CD4-positive, alpha-beta T cell treated with Interleukin-21 for 1 hour (primary cell): Measurements from ENCODE around the gene BHMT.
"Not testable (repeated sequence)": the region's sequence is repeated elsewhere in the genome, so short reads cannot be mapped to it uniquely, and the experiment has no call there.

Experiments used
- DNase-seq: peaks from one replicate; pipeline ENCODE4 v3.0.0-alpha.2; 2020

Gene BHMT

DNA sequence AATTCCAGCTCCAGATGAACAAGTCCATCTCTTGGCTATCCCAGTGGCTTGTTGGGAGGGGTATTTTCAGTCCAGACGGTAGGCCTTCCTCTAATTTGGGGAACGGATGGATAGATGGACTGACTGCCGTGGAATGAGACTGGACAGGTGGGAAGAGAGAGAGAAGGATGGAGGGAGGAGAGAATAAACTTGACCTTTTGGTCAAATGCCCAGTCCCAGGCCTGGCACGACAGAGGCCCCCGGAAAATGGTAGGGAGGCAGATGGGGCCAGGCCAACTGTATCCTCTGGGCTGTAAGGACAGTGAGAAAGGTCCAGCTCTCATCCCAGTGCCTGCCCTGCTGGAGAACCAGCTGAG lies 1.1 kb downstream of the BHMT start:
- DNase-seq = no peak

DNA sequence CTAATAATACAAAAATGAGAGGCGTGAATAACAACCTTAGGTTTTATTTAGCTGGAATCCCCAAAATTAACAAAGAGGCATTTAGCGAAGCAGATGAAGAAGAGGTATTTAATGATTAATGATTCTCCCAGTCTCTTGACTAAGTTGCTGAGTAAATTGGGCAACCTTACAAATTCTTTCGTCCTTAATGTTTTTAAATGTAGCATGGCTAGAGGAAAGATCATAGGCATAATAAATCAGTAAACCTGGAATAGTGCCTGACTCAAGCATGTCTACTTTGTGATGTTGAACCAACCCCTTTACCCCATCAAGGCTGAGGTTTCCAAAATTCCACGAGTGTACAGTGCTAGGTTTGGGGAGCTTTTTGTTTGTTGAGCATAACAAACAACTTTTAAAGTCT lies 7.9 kb downstream of the BHMT start:
- no peak for DNase-seq

DNA sequence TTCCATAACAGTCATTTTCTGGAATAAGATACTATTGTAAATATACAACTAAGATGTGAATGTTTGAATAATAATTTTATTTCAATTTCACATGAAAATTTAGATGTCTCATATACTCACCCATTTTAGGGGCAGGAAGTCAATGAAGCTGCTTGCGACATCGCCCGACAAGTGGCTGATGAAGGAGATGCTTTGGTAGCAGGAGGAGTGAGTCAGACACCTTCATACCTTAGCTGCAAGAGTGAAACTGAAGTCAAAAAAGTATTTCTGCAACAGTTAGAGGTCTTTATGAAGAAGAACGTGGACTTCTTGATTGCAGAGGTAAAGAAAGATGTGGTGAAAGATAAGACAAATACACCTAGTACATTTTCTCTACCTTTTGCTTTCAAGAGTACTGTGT lies 8.6 kb downstream of the BHMT start:
- DNase-seq = no peak

DNA sequence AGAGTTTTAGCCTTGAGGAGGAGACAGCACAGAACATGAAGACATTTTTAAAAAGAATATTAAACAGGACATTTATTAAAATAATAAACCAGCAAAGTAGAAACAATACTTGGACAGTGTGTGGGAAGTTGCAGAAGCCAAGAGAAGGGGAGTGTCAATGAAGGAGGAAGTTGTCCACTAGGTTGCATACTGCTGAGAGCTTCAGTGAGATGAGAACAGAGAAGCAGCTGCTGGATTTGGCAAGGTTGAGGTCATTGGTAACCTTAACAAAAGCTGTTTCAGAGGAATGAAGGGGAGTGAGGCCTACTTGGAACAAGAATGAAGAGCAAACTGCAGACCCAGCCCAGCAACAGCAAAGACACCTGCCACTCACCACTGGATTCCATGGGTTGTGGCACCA lies 11.4 kb downstream of the BHMT start:
- no peak for DNase-seq

DNA sequence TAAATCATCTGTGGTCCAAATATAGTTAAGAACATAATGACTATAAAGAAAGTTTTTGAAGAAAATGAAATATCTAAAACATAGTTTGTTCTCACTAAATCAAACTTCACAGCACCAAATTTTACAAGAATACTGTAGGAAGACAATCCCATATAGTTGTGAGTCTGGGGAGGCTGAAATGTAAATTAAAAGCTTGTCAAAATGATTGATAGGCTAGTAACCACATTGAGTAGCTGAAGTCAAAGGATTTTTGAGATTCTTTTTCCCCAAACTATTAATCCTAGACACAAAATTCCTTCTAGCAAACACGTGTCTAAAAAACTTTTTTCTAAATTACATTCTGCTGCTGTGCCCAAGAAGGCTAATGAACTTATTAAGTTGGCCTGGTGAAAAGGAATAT lies 13.0 kb downstream of the BHMT start:
- no peak for DNase-seq

DNA sequence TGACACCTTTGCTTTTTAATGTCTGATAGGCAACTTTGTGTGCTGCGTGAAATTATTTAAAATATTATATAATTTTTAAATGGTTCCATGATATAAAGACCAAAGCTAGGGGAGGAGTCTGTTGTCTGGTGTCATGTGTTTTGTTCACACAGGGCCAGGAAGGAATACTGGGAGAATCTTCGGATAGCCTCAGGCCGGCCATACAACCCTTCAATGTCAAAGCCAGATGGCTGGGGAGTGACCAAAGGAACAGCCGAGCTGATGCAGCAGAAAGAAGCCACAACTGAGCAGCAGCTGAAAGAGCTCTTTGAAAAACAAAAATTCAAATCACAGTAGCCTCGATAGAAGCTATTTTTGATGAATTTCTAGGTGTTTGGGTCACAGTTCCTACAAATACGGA lies 19.2 kb downstream of the BHMT start:
- DNase-seq = no peak

DNA sequence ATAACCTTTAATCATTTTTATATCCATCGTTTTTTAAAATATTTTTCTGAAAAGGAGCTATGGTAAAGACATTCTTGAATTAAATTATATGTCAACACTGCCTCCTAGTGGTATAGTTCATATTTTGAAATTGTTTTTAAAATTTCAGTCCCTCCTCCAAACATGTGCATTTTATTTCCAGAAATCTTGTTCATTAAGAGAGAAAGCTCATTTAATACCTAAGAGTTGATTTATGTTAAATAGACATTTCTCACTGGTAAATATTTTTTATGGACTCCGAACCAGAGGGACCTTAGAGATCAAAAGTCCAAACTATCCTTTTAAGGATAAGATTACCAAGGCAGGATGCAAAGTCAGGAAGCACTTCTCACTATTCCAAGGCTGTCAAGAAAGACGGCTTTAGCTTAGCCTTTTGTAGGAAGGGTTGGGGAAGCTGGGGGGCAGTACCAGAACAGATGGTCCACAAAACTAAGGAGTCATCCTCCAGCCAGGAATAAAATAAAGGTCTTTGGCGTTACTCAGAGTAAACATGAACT lies 21.6 kb downstream of the BHMT start:
- DNase-seq = peak; percentile 46

DNA sequence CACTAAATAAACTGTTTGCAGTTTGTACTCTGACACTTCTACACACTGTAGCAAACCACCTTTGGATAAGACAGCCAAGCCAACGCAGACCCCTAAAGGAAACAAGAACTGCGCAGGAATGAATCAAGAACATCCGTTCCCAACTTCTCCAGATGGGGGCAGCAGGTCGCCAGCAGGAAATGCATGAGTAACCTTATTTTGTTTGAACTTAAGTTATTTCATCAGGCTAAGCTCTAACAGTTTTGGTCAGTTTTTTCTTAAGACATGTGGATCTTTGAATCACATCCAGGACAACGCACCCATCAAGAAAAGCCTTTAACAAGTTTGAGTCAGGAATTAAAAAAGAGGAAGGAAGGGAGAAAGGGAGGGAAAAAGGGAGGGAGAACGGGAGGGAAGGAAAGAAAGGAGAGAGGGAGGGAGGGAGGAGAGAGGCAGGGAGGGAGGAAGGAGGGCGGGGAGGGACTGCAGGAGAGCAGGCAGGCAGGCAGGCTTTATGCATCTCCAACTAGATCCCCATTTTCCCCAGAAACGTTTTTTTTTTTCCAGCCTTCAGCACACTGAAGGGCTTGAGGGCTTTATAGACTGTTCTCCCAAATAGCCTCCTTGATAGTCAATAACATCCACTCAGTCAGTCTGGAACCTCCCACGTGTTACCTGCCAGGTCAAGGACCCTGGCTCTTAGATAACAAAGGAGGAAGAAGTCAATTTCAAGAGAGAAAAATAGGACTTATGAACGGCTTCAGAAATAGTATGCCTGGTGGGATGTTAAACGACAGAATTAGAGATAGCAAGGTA lies 22.2 kb downstream of the BHMT start:
- DNase-seq = peak; percentile 63

DNA sequence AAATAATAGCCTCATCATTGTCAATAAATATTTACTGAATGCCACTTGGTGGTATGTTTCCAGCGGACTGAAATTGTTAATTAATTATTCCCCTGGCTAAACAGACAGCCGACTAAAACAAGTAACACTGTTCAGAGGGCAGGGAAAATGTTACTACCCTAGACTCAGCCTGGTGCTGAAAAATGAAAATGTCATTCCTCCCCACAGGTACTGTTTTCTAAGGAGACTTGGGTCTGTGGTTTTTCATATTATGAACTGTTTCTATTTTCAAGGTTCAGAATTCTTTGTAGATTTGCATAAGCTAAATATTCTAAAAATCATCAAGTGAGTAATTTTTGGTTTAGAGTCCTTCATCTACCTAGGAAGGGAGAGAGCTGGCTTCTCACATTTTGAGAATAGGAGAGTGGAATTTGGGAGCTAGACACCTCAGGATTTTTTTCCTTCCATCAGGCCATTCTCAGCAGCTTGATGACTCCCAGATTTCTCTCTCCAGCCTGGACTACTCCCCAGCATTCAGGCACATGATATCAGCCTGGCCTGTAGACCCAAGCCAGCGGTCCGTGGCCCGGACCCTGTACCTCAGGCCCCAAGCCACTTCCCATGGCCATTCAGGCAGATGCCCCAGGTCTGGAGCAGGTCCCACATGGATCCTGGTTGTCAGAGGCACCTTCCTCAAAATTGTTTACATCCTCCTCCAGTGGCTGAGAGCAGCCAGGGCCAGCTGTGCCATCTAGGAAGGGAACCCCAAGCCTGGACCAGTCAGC lies 24.4 kb downstream of the BHMT start:
- DNase-seq = no peak

DNA sequence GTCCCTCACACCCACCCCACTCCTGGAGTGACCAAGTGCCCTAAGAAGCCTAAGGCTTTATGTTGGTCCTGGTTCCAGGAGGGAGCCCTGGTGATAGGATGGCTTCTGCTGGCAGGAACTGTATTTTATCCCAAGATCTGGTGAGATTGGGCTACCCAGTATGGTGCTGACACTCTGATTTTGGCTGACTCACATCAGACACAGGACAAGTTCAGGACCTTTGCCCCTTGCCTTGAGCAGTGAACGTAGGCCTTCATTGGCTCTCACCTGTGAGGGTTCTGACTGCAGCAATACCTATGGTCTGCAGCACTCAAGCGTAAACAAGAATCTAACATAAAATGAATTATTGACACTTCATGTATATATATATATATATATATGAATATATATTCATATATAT lies 25.0 kb downstream of the BHMT start:
- DNase-seq = no peak

DNA sequence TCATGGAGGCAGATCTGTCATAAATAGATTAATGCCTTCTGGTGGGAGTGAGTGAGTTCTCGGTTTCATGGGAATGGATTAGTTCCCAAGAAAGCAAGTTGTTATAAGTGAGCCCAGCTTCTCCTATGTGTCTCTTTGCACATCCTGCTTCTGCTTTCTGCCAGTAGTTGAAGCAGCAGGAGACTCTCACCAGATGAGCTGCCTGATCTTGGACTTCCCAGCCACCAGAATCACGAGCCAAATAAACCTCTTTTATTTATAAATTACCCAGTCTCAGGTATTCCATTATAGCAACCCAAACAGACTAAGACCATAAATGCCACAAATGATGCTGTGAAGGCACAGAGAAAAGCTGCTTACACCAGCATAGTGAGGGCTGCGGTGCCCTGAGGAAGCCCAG lies 28.9 kb downstream of the BHMT start:
- DNase-seq = no peak

DNA sequence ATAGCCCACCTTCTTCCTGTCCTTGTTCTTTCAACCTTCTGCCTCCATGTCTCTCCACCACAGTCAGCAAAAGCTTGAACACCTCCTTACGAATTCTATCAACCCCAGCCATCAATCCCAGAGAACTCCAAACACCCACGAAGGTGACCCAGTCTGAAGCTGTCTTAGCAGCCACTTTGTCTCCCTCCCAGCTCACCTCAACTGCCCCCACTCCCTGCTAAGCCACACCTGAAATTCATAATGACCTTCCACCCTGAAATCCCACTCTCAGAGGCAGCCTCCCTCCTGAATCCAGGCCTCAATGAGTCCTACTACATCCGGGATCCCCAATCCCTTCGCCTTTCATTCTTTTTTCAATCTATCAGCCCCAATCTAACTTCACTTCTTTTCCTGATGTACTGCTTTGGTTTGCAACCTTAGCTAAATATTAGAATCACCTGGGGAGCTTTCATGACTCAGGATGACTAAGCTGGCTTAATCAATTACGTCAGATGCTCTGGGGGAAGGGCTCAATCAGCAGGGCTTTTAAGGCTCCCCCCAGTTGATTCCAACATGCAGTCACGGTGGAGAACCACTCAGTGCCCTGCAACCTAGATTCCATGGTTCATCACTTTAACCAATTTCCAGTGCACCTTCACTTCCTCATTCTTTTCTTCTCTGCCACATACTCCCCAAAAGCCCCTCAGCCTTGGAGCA lies 32.2 kb downstream of the BHMT start:
- DNase-seq = no peak

DNA sequence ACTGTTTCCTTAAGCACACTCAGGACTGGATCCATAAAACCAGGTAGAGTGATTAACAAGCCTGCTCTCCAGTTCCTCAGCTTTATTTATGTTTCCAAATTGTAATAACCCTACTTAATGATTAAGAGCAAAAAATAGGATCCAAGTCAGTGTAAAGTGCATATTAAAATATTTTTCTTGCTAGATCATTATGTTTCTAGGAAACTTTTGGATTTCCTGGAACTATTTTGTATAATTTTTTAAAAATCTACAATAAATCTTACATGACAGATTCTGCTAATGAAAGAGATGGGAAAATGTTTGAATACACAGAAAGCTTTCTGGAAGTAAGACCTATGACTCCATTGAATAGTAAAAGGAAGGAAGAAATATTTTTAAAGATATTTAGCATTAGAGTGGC lies 35.5 kb downstream of the BHMT start:
- no peak for DNase-seq

DNA sequence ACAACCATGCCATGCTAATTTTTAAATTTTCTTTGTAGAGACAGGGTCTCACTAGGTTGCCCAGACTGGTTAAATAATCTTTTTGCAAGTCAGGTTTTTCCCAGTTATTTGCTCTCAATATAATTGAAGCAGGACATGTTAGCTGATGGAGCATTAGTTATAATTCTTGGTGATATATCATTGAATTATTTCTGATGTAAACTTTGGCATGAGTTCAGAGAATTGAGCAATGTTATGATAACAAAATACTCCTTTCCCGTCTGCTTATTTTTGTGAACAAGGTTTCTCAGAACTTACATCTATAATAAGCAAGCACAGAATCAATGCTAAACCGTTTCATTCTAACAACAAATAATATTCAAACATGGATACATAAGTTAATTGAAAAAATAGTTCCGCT lies 37.8 kb downstream of the BHMT start:
- no peak for DNase-seq

DNA sequence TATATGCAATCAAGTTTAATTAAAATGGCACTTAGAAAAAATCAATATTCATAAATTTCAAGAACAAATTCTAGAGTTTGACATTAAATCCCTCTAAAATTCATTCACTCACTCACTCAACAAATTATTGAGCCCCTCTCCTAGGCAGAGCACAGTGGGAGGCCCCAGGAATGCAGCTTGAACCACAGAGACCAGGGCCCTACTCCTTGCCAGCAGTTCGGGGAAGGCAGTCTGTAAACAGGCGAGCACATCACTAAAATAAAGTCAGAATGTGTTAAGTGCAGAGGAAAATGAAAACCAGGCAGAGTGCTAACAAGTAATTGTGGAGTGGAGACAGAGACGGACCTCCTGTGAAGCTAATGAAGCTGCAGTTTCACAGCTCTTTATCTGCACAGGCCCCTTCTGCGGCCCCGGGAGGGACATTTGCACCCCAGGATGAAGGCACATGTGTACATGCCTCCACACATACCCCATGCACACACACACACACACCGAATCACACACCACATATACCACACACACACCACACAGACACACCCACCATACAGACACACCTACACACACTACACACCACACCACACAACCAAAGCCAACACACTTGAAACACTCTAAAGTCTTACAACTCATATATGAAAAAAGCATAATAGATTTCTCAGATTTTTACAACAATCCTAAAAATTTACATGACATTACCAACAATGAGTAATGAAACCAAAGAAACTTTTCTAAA lies 40.5 kb downstream of the BHMT start:
- DNase-seq = no peak

DNA sequence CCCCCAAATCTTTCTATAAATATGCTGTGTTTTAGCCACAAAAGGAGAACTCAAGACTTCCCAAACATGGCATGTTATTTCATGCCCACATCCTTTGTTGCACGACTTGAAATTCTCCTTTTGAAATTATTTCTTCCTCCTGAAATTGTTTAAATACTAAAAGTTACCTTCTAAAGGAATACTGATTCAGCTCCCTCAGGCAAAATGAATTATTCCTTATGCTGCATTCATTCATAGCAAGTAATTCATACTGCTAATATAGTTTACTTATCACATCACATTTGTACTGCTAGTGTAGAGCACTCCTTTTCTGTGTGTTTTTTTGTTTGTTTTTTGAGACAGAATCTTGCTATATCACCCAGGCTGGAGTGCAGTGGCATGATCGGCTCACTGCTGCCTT lies 45.7 kb downstream of the BHMT start:
- no peak for DNase-seq

DNA sequence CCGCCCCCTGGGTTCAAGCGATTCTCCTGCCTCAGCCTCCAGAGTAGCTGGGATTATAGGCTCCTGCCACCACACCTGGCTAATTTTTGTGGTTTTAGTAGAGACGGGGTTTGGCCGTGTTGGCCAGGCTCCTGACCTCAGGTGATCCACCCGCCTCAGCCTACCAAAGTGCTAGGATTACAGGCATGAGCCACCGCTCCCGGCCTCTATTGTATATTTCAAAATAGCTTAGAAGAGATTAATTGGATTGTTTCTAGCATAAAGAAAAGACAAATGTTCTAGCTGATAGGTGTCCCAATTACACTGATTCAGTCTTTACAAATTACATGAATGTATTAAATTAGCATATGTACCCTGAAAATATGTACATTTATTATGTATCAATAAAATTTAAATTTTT lies 50.0 kb downstream of the BHMT start:
- not testable (repeated sequence) for DNase-seq

DNA sequence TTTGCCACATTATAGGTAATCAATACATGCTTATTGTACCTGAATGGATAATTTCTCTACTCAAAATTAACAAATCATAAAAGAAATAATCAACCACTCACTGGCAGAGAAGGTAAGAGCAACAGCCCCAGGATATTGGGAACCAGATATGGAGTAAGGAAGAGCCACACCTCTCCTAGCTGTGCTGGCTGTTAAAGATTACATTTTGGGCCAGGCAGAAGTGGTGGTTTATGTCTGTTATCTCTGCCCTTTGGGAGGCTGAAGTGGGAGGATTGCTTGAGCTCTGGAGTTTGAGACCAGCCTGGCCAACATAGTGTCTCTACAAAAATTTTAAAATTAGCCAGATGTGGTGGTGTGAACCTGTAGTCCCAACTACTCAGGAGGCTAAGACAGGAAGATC lies 56.4 kb downstream of the BHMT start:
- DNase-seq = no peak

DNA sequence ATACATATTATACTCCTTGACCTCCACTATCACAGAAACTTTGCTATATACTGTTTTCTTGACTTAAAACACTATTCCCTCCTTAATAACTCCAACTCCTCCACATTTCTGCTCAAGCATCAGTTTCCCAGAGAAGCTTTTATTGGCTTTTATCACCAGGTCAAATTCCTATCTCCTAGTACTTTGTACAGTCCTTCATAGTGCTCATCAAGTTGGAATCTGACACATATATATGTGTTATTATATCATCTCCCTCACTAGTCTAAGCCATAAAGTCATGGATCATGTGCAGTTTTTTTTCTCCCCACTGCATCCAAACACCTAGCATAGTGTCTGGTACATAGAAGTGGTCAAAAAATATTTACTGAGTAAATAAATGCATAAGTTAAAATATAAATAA lies 59.1 kb downstream of the BHMT start:
- no peak for DNase-seq

DNA sequence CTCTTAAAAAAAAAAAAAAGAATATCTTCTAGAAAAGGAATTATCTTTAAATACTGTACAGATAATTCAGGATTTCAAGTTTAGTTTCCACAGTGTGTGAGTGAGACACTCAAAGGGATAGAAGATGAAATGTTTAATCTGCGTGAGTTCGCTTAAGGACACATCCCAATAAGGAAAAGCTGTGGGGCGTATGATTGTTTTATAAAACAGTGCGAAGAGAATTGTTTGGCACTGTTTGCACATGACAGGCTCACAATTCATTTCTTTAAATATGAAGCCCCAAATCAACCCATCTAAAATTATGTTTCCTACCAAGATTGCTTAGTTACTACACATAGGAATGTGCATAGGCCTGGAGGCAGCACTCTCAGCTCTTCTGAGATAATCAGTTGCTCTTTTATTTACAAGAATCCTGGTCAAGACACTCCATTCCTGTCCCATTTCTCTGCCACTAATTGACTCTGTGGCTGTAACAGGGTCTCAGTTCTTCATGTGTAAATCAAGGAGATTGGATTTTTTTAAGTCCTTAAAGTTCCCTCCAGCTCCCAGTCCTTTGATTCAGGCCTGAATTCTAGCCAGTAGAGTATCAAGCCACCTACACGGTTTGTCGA lies 60.1 kb downstream of the BHMT start:
- no peak for DNase-seq

DNA sequence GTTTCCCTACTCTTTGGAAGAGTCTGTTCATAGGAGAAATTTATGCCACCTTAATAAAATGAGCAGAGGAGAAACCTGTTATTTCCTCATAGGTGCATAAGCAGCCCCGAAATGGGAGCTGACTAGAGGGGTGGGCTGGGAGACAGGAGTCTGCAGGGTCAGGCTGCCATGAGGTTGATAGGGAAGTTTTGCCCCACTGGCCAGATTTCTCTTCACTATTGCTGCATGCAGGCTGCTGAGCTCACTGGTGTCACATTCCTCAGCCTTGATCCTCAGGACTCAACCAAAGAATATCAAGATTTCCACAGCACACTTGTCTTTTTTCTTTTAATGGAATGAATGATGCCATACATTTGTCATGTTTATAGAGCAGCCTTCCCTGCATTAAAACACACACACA lies 60.7 kb downstream of the BHMT start:
- DNase-seq = no peak

DNA sequence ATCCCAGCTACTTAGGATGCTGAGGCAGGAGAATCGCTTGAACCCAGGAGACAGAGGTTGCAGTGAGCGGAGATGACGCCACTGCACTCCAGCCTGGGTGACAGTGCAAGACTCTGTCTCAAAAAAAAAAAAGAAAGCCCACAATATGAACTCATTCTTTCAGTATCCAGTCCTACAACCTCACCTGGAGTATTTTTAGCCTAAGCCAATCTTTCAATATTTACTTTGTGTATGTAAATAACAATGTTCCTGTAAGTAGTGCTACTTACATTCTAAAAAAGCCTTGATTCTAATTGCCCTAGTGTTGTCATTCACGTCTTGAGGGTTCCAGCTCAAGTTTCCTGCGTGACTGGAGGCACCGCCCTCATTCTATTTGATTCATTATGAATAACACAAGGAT lies 62.0 kb downstream of the BHMT start:
- no peak for DNase-seq

DNA sequence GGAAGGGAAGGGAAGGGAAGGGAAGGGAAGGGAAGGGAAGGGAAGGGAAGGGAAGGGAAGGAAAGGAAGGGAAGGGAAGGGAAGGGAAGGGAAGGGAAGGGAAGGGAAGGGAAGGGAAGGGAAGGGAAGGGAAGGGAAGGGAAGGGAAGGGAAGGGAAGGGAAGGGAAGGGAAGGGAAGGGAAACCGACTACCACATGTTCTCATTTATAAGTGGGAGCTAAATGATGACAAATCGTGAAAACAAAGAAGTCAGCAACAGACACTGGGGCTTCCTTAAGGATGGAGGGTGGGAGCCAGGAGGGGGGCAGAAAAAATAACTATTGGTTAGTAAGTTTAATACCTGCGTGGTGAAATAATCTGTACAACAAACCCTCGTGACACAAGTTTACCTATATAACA lies 68.8 kb downstream of the BHMT start:
- not testable (repeated sequence) for DNase-seq
